COLO829 (cell line): ENCODE measurements around the gene LACRT.

Source experiments
- DNase-seq: peaks from one replicate; pipeline ENCODE4 v3.0.0; 2012; ENCODE audit warnings: low spot score

The LACRT gene

GRCh38 chr12:54598970-54599369 lies 35.7 kb downstream of the LACRT start:
- DNase-seq = no peak

GRCh38 chr12:54596526-54596946 lies 38.2 kb downstream of the LACRT start:
- peak; percentile 64 for DNase-seq

- DNase-seq = no peak
Measured at GRCh38 chr12:54595471-54595870, 39.2 kb downstream of the LACRT start.

- DNase-seq = no peak
Measured at GRCh38 chr12:54593725-54594124, 41.0 kb downstream of the LACRT start.

DNA sequence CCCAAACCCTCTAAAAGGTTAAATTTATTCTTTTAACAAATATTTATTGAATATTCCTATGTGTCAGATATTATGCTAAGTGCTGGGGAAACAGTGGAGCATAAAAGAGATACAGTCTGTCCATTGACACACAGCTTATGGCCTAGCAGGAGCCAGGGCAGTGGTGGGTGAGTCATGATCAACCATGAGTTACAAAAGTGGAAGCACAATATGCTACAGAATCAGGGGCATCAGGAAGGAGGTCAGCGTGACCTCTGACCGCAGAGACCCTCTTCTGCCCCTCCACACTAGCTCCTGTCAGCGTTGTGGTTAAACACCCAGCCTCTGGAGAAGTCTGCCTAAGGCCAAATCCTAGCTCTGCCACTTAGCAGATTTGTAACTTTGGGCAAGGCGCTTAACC lies 41.6 kb downstream of the LACRT start:
- peak; percentile 50 for DNase-seq

GRCh38 chr12:54592316-54592715 lies 42.4 kb downstream of the LACRT start:
- no peak for DNase-seq

DNA sequence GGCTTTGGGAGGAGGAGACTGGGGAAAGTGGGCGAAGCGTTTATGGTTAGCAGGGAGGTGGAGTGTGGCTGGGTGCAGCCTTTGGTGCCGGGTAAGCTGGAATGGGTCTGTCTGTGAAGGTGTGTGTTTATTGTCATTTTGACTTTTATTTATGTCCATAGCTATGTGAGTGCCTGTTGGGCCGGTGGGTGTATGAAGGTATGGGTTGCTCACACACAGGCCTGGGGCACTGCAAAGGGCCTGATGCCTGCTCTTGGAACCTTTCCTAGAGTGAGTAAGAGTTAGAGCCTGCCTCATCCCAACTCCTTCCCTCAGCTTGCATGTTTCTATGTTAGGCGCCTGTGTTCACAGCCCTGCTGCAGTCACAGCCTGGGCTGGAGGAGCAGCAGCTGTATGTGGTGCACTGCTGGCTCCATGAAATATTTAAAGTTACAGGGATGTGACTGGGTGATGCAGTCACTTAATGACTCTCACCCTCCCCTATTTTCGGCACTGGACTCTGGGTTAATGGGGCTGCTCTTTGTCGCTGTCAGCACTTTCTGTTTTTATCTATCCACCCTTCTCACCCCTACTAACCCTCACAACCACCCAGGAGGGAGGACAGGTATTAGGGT lies 43.6 kb downstream of the LACRT start:
- no peak for DNase-seq

GRCh38 chr12:54589964-54590363 lies 44.7 kb downstream of the LACRT start:
- DNase-seq = no peak

GRCh38 chr12:54588890-54589267 lies 45.8 kb downstream of the LACRT start:
- no peak for DNase-seq

GRCh38 chr12:54588110-54588889 lies 46.4 kb downstream of the LACRT start, which contains the start of gene PPP1R1A:
Gene PPP1R1A (minus strand): TSS chr12:54588659. CDS start chr12:54588488, 171 bp downstream.
- DNase-seq = no peak

GRCh38 chr12:54587315-54587873 lies 47.3 kb downstream of the LACRT start:
- no peak for DNase-seq

GRCh38 chr12:54586620-54587019 lies 48.1 kb downstream of the LACRT start:
- DNase-seq = no peak

DNA sequence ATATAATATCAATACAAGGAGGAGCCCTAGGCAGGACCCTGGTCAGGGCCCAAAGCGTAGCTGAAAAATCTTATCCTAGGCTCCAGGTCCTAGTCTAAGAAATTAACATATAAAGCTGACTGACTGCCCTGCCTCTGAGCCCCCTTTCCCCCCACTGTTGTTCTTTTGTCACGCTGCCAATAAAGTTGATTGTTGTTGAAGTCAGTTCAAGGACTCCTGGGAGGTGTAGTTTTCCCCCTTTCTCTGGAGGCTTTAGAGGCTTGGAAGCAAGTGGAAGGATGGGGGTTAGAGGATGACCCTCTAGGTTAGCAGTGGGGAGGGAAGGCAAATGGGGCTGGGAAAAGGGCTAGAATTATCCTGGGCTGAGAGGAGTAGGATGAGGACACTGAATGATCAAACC lies 49.5 kb downstream of the LACRT start:
- no peak for DNase-seq

GRCh38 chr12:54584128-54584527 lies 50.6 kb downstream of the LACRT start:
- no peak for DNase-seq

DNA sequence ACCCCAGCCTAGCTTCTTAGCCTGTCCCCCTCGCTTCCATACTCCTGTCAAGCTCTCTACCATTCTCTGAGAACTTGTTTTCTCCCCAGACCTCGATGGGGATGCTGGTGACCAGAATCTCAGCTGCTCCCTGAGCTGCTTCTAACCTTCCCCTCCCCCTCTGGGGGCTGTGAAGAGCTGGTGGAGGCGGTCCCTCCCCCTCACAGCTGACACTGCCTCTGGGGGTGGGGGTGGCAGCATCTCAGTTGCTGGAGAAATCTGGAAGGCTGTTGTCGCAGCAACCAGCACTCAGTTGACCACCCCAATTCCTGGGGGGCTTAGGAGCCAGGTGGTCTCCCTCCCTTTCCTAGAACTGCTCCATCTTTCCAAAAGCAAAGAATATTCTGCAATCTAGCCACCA lies 51.0 kb downstream of the LACRT start:
- DNase-seq = no peak

DNA sequence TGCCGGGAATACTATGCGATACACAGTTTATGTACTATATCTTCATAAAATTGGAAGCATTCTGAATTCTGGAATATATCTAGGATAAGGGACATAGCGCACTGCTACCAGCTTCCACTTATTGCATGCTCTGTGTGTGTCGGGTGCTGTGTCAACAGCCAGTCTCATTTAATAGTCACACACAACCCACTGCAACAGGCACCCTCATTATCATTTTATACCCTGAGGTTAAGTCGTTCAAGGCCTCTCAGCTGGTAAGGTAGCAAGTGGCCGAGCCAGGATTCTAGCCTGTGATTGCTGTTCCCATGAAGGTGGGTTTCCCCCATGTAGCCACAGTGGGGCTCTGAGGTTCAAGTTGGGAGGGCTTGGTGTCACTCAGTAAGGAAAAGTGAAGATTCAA lies 53.3 kb downstream of the LACRT start:
- DNase-seq = no peak
